GM23338 (cell line): ENCODE measurements around the gene EFCAB6. TPM values are rescaled to one million over a fixed set of nuclear protein-coding genes. Genes with fewer than 3 reads are reported as not detected.

Source experiments
- ATAC-seq: fragments of 200-7000 bp; cut with Tn5 transposase; 3 replicates; pipeline ENCODE4 v1.9.1; 2020
- DNase-seq: peaks from one replicate; pipeline ENCODE4 v3.0.0-alpha.2; 2015; ENCODE audit warnings: low spot score
- H2AFZ ChIP-seq: fragments of 200-600 bp; sonication (generic); 2 replicates; pipeline ENCODE4 v1.8.0; 2016; ENCODE audit warnings: antibody characterized with exemption, mild to moderate bottlenecking, moderate library complexity
- H3F3A ChIP-seq: fragments of 200-600 bp; sonication (generic); replicated peaks from 2 replicates; pipeline ENCODE4 v1.8.0; 2017; ENCODE audit warnings: antibody characterized with exemption, mixed run types, low read depth
- H3K27ac ChIP-seq: fragments of 200-600 bp; sonication (generic); 2 replicates; pipeline ENCODE4 v1.6.1; 2016; ENCODE audit warnings: low read depth
- H3K27me3 ChIP-seq: fragments of 200-600 bp; sonication (generic); 2 replicates; pipeline ENCODE4 v1.8.0; 2016; ENCODE audit warnings: mild to moderate bottlenecking, mixed run types, moderate library complexity; ENCODE audit not compliant: insufficient read depth
- H3K36me3 ChIP-seq: fragments of 200-600 bp; sonication (generic); 2 replicates; pipeline ENCODE4 v1.8.0; 2016; ENCODE audit warnings: mild to moderate bottlenecking; ENCODE audit not compliant: insufficient read depth
- H3K4me1 ChIP-seq: fragments of 200-600 bp; sonication (generic); 2 replicates; pipeline ENCODE4 v1.8.0; 2016; ENCODE audit warnings: mild to moderate bottlenecking, moderate library complexity; ENCODE audit not compliant: insufficient read depth
- H3K4me2 ChIP-seq: fragments of 200-600 bp; sonication (generic); 2 replicates; pipeline ENCODE4 v1.7.1; 2017; ENCODE audit warnings: mixed run types
- H3K4me3 ChIP-seq: fragments of 200-600 bp; sonication (generic); 2 replicates; pipeline ENCODE4 v1.6.1; 2016; ENCODE audit warnings: mixed run types
- H3K79me2 ChIP-seq: fragments of 200-600 bp; sonication (generic); replicated peaks from 2 replicates; pipeline ENCODE4 v1.8.0; 2017; ENCODE audit warnings: mild to moderate bottlenecking; ENCODE audit not compliant: insufficient read depth
- H3K9me2 ChIP-seq: fragments of 200-600 bp; sonication (generic); 2 replicates; pipeline ENCODE4 v1.8.0; 2017; ENCODE audit not compliant: insufficient read depth
- H4K20me1 ChIP-seq: fragments of 200-600 bp; sonication (generic); replicated peaks from 2 replicates; pipeline ENCODE4 v1.8.0; 2017; ENCODE audit warnings: mild to moderate bottlenecking; ENCODE audit not compliant: insufficient read depth
- H3K27ac Mint-ChIP-seq: 2 replicates; pipeline ENCODE4 v1.8.0; 2020; ENCODE audit warnings: inconsistent platforms, mild to moderate bottlenecking, moderate library complexity, mixed read lengths
- H3K27me3 Mint-ChIP-seq: 3 replicates; pipeline ENCODE4 v1.8.0; 2022; ENCODE audit warnings: low read depth, mild to moderate bottlenecking, moderate library complexity, mixed read lengths, inconsistent platforms; ENCODE audit not compliant: insufficient read depth, poor library complexity
- H3K36me3 Mint-ChIP-seq: 3 replicates; pipeline ENCODE4 v1.8.0; 2021; ENCODE audit warnings: low read depth, mild to moderate bottlenecking, inconsistent platforms, moderate library complexity, mixed read lengths
- H3K4me1 Mint-ChIP-seq: 3 replicates; pipeline ENCODE4 v1.8.0; 2020; ENCODE audit warnings: mild to moderate bottlenecking, inconsistent platforms, mixed read lengths
- H3K4me3 Mint-ChIP-seq: 3 replicates; pipeline ENCODE4 v1.8.0; 2021; ENCODE audit warnings: moderate library complexity, mild to moderate bottlenecking, inconsistent platforms, mixed read lengths
- H3K9me3 Mint-ChIP-seq: 3 replicates; pipeline ENCODE4 v1.8.0; 2020; ENCODE audit warnings: moderate library complexity, mild to moderate bottlenecking, inconsistent platforms, mixed read lengths
- CREB1 ChIP-seq: fragments of 250-450 bp; sonication (Bioruptor Pico); IDR thresholded peaks from 2 replicates; pipeline ENCODE4 v1.5.0; 2020; ENCODE audit warnings: low read depth, mild to moderate bottlenecking, moderate library complexity
- EZH2 ChIP-seq: fragments of 200-600 bp; sonication (generic); IDR thresholded peaks from one replicate; pipeline ENCODE4 v1.8.0; 2017; ENCODE audit warnings: antibody characterized with exemption, mild to moderate bottlenecking, low read depth; ENCODE audit not compliant: unreplicated experiment
- EZH2phosphoT487 ChIP-seq: fragments of 200-600 bp; sonication (generic); IDR thresholded peaks from one replicate; pipeline ENCODE4 v1.8.1; 2018; ENCODE audit warnings: antibody characterized with exemption; ENCODE audit not compliant: unreplicated experiment
- NANOG ChIP-seq: IDR thresholded peaks from 2 replicates; pipeline ENCODE4 v1.6.1; 2016; ENCODE audit warnings: antibody characterized with exemption, borderline replicate concordance
- POLR2AphosphoS5 ChIP-seq: IDR thresholded peaks from 2 replicates; pipeline ENCODE4 v1.6.1; 2016; ENCODE audit warnings: antibody characterized with exemption, low read depth
- REST ChIP-seq: IDR thresholded peaks from one replicate; pipeline ENCODE4 v1.6.1; 2018; ENCODE audit warnings: antibody characterized with exemption; ENCODE audit not compliant: unreplicated experiment
- ZNF331 ChIP-seq: fragments of 250-450 bp; sonication (Bioruptor Pico); IDR thresholded peaks from 2 replicates; pipeline ENCODE4 v1.5.0; 2020; ENCODE audit warnings: low read depth, mild to moderate bottlenecking, moderate library complexity
- ZNF462 ChIP-seq: fragments of 250-450 bp; sonication (Bioruptor Pico); IDR thresholded peaks from 2 replicates; pipeline ENCODE4 v1.5.0; 2020; ENCODE audit warnings: mild to moderate bottlenecking, moderate library complexity
- polyA plus RNA-seq: library from polyadenylated mRNA; unstranded; fragments of >200 nt; fragmentation: Nextera tagmentation; extraction: Ambion mirVana; gene quantifications from 2 replicates; pipeline ENCODE4 v1.2.1, GENCODE V29; 2016
- total RNA-seq: library from RNA; depleted of rRNA; stranded (reverse); fragments of >200 nt; shearing (Covaris generic); gene quantifications from 2 replicates; pipeline ENCODE4 v1.2.3, GENCODE V29; 2014

Gene EFCAB6
- total and polyA plus RNA-seq, 2 experiments from 2014 or later: 1.1 to 1.8 TPM

- TF ChIP-seq EZH2phosphoT487: no peak
- TF ChIP-seq EZH2: no peak
- no peak for TF ChIP-seq POLR2AphosphoS5
- no peak for TF ChIP-seq NANOG
These were observed 39.3 kb downstream of the EFCAB6 start (continued) for GRCh38 chr22:43772831-43773230.

- no peak overlapping the region for H3K4me2 ChIP-seq
These were observed 56.7 kb downstream of the EFCAB6 start for GRCh38 chr22:43755452-43755851.

More at GRCh38 chr22:43755452-43755851, 56.7 kb downstream of the EFCAB6 start:
- no peak overlapping the region for H2AFZ ChIP-seq
- ATAC-seq (no peak), DNase-seq (no peak)
- no peaks in the 10 kb centered on the region for H3K27me3 ChIP-seq
- Mint-ChIP-seq H3K4me3 (no peak overlapping the region), H3K27ac (no peak overlapping the region), H3K9me3 (no peaks in the 10 kb centered on the region), H3K4me1 (peaks cover 10% of the 10 kb centered on the region), H3K36me3 (no peaks in the 10 kb centered on the region), H3K27me3 (peaks cover 4% of the 10 kb centered on the region)
- TF ChIP-seq REST: no peak
- no peak for TF ChIP-seq CREB1
- no peak for TF ChIP-seq POLR2AphosphoS5
- no peak for TF ChIP-seq ZNF331 (CRISPR knock-in tag)
- TF ChIP-seq NANOG: no peak
- TF ChIP-seq ZNF462 (CRISPR knock-in tag): no peak
- no peaks in the 10 kb centered on the region; the same call in 1 of the 2 replicates for H3K9me2 ChIP-seq
- H3K27ac ChIP-seq: no peak overlapping the region
- H4K20me1 ChIP-seq: no peaks in the 10 kb centered on the region
- H3F3A ChIP-seq: 0 out of 2 replicates have a peak, but pooled peaks cover 2% of the 10 kb centered on the region
- H3K79me2 ChIP-seq: no peaks in the 10 kb centered on the region
- no peaks in the 10 kb centered on the region for H3K36me3 ChIP-seq
- H3K4me1 ChIP-seq: peaks cover 14% of the 10 kb centered on the region
- H3K4me3 ChIP-seq: no peak overlapping the region
